Activated CD4-positive, alpha-beta memory T cell treated with anti-CD3 and anti-CD28 coated beads for 36 hours (primary cell): ENCODE results near the gene FAM78A. TPM values are rescaled to one million over a fixed set of nuclear protein-coding genes. Genes with fewer than 3 reads are reported as not detected.

Experiments used
- CTCF ChIA-PET: fragments of 350-600 bp; sonication (Branson Sonifier 250); formaldehyde crosslinking; loops from one replicate; lab custom pipeline; 2021; ENCODE audit warnings: antibody characterized with exemption, inconsistent platforms; lab: Charles Lee
- POLR2A ChIA-PET: fragments of 350-600 bp; sonication (Branson Sonifier 250); formaldehyde crosslinking; loops from one replicate; lab custom pipeline; 2021; ENCODE audit warnings: antibody characterized with exemption; lab: Charles Lee
- DNase-seq: peaks from one replicate; pipeline ENCODE4 v3.0.0-alpha.2; 2020
- H3K27ac Mint-ChIP-seq: one replicate; pipeline ENCODE4 v1.8.0; 2021; ENCODE audit warnings: mixed read lengths
- H3K27me3 Mint-ChIP-seq: one replicate; pipeline ENCODE4 v1.8.0; 2021; ENCODE audit warnings: mixed read lengths
- H3K36me3 Mint-ChIP-seq: one replicate; pipeline ENCODE4 v1.8.0; 2021; ENCODE audit warnings: mixed read lengths
- H3K4me1 Mint-ChIP-seq: one replicate; pipeline ENCODE4 v1.8.0; 2021; ENCODE audit warnings: low read depth, mixed read lengths
- H3K4me3 Mint-ChIP-seq: one replicate; pipeline ENCODE4 v1.8.0; 2021; ENCODE audit warnings: mild to moderate bottlenecking, mixed read lengths
- H3K9me3 Mint-ChIP-seq: one replicate; pipeline ENCODE4 v1.8.0; 2021; ENCODE audit warnings: mixed read lengths
- intact Hi-C: fragments of 100-400 bp; cut with micrococcal nuclease; formaldehyde crosslinking; loops from one replicate; pipeline ENCODE4 v1.15.1; 2023
- total RNA-seq, 2 experiments: library from RNA; stranded (reverse); gene quantifications; one replicate each; pipeline ENCODE4 v1.2.3, GENCODE V29; 2021

The FAM78A gene
- total RNA-seq, 2 experiments from 2014 or later = 34.0 to 36.2 TPM

DNA sequence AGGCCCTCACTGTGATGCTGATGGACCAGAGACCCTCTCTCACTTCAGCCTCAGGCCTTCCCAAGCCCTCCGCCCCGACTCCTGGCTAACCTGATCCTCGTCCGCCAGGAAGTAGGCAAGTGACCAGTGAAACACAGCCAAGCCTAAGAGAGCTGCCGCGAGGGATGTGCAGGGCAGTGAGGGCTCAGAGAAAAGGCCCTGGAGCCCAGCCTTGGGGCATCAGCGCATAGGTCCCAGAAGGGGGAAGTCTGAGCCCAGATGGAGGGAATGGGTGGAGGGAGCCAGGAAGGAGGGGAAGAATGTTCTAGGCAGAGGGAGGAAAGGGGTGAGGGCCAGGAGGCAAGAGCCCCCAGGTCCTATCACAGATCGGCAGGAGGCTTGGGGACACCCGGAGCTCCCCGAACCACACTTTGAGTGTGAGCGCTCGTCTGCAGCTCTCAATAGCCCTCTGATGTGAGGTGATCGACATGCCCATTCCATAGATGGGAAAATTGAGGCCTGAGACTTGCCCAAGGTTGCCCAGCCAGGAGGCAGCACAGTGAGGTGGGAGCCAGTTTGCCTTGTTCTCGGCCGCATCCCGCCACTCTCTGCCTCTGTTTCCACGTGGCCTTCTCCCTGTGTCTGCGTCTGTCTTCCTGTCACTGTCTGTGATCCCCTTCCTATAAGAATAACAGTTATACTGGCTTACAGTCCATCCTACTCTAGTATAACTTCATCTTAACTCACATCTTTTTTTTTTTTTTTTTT is 33.4 kb upstream of the FAM78A start:
- Mint-ChIP-seq H3K9me3 (no peaks in the 10 kb centered on the region), H3K4me1 (peaks cover 10% of the 10 kb centered on the region), H3K27me3 (peaks cover 2% of the 10 kb centered on the region), H3K36me3 (no peaks in the 10 kb centered on the region), H3K4me3 (no peak overlapping the region), H3K27ac (no peak overlapping the region)
- no peak for DNase-seq
- intact Hi-C loops = loop anchor here (2.0 kb wide), 1 partner anchor 31 kb away; no protein-coding TSS in a partner anchor
- POLR2A ChIA-PET = no interaction called here
- CTCF ChIA-PET = no interaction called here

DNA sequence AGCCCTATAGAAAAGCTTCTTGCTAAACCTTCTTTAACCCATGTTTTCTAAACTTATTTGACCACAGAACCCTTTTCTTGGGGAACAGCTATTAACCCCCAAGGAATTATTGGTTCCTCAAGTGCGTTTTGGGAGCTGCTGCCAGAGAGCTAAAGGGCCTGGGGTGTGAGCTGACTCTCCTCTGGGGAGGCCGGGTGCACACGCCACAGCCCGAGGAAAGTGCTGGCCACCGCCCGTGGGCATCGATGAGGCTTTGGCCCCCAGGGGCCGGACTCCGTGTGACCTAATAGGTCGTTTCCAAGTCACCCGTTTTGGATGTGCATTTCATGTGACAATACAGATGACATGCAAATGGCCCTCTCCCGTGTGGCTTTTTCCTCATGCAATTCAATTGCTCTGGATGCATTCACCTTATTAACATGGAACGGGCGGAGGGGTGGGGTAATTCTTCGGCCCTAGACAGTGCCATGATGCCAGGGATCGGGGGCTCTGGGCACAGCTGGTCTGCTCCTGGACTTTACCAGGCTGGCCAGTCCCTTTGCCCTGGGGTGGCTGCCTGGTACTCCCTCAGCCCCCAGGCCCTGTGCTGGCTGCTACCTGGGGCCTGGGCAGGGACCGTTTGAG is 32.7 kb upstream of the FAM78A start:
- Mint-ChIP-seq H3K4me1 (peaks cover 10% of the 10 kb centered on the region), H3K36me3 (no peaks in the 10 kb centered on the region), H3K9me3 (no peaks in the 10 kb centered on the region), H3K27me3 (no peaks in the 10 kb centered on the region), H3K4me3 (no peak overlapping the region), H3K27ac (no peak overlapping the region)
- CTCF ChIA-PET = interaction anchor here (0.9 kb wide), 1 partner anchor 27 kb away, joined by 3 read pairs; no protein-coding TSS in a partner anchor
- POLR2A ChIA-PET = no interaction called here
- no peak for DNase-seq
- intact Hi-C loops = no loop called here

DNA sequence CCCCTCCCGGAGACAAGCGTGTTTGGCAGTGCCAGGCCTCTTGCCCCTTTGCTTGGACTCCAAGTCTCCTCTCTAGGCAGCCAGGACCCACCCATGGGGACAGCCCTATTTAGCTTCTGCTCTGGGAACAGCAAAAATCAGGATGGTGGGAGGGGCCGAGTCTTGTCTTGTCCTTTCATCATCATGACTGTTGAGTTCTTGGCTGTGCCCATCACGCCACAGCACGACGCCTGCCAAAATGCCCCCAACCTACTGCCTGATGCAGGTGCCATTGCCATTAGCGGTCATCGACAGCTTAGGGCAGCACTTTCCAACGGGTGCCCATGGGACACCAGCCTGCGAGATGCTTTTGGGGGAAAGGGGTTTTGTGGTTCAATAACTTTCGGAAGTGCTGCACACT is 32.1 kb upstream of the FAM78A start:
- CTCF ChIA-PET = interaction anchor here (0.9 to 1.3 kb wide), 2 partner anchors 28 kb away, joined by 3 read pairs; no protein-coding TSS in a partner anchor

DNA sequence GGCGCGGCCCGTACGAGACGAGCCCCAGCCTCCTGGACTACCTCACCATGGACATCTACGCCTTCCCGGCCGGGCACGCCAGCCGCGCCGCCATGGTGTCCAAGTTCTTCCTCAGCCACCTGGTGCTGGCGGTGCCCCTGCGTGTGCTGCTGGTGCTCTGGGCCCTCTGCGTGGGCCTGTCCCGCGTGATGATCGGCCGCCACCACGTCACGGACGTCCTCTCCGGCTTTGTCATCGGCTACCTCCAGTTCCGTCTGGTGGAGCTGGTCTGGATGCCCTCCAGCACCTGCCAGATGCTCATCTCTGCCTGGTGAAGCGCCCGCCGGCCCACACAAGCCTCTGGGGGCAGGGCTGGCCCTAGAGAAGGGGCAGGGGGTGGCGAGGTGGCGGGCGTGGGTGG is 31.7 kb upstream of the FAM78A start:
- ChIA-PET POLR2A (no interaction called here), CTCF (interaction anchor here (1.3 kb wide), 1 partner anchor 28 kb away, joined by 3 read pairs; no protein-coding TSS in a partner anchor)
- no peaks in the 10 kb centered on the region for H3K27me3 Mint-ChIP-seq
- no peak overlapping the region for H3K27ac Mint-ChIP-seq
- H3K4me1 Mint-ChIP-seq = peaks cover 10% of the 10 kb centered on the region
- DNase-seq = no peak
- H3K4me3 Mint-ChIP-seq = no peak overlapping the region
- H3K9me3 Mint-ChIP-seq = no peaks in the 10 kb centered on the region
- H3K36me3 Mint-ChIP-seq = no peaks in the 10 kb centered on the region
- intact Hi-C loops = no loop called here

More for the DNA sequence above, 32.1 kb upstream of the FAM78A start:
- no peaks in the 10 kb centered on the region for H3K9me3 Mint-ChIP-seq
- no peaks in the 10 kb centered on the region for H3K36me3 Mint-ChIP-seq
- intact Hi-C loops = no loop called here
- H3K4me1 Mint-ChIP-seq = peaks cover 10% of the 10 kb centered on the region
- no peak overlapping the region for H3K27ac Mint-ChIP-seq
- no peak for DNase-seq
- no peaks in the 10 kb centered on the region for H3K27me3 Mint-ChIP-seq
- POLR2A ChIA-PET = no interaction called here
- no peak overlapping the region for H3K4me3 Mint-ChIP-seq

DNA sequence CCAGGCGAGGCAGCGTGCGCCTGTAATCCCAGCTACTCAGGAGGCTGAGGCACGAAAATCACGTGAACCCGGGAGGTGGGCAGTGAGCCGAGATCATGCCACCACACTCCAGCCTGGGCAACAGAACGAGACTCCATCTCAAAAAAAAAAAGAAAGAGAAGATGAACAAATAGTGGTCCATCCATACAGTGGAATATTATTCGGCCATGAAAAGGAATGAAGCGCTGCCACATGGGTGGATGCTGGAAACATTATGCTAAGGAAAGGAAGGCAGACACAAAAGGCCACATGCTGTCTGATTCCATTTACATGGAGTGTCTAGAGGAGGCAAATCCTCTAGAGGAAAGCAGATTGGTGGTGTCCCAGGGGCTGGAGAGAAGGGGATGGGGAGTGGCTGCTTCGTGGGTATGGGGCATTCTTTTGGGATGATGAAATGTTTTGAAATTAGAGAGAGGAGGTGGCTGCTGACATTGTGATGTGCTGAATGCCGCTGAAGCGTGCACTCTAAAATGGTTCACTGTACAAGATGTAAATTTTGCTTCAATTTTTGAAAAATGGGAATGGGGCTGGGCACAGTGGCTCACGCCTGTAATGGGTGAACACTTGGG is 30.2 kb upstream of the FAM78A start:
- H3K9me3 Mint-ChIP-seq = no peaks in the 10 kb centered on the region
- no peak overlapping the region for H3K27ac Mint-ChIP-seq
- ChIA-PET CTCF (no interaction called here), POLR2A (no interaction called here)
- DNase-seq = no peak
- intact Hi-C loops = no loop called here
- H3K27me3 Mint-ChIP-seq = no peaks in the 10 kb centered on the region
- H3K4me1 Mint-ChIP-seq = peaks cover 10% of the 10 kb centered on the region
- H3K36me3 Mint-ChIP-seq = no peaks in the 10 kb centered on the region
- no peak overlapping the region for H3K4me3 Mint-ChIP-seq

DNA sequence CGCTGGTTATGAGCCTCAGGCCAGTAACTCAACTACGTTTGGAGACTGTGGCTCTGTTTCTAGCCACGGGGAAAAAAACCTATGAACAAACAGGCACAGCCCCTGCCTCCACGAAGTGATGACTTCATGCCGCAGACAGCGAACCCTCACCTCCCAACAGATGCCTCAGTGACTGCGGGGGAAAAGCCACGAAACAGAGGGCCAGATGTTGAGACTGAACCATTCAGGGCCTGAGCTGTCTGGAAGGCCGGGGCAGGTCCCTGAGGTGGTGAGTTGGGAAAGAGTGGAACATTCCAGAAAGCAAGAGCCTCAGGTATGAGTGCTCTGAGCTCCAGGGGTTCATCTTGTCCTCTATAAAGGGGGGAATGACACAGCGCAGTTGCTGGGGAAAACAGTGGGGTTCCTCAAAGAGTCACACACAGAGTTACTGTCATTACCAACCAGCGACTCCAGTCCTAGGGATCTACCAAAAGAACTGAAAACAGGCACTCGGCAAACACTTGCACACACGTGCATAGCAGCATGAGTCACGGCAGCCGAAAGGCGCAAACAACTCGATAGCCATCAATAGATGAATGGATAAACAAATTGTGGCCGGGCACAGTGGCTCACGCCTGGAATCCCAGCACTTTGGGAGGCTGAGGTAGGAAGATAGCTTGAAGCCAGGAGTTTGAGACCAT is 28.5 kb upstream of the FAM78A start:
- H3K27ac Mint-ChIP-seq = no peak overlapping the region
- POLR2A ChIA-PET = no interaction called here
- no peaks in the 10 kb centered on the region for H3K4me1 Mint-ChIP-seq
- no peaks in the 10 kb centered on the region for H3K27me3 Mint-ChIP-seq
- CTCF ChIA-PET = no interaction called here
- H3K36me3 Mint-ChIP-seq = no peaks in the 10 kb centered on the region
- no peak for DNase-seq
- H3K9me3 Mint-ChIP-seq = no peaks in the 10 kb centered on the region
- intact Hi-C loops = no loop called here
- no peak overlapping the region for H3K4me3 Mint-ChIP-seq

DNA sequence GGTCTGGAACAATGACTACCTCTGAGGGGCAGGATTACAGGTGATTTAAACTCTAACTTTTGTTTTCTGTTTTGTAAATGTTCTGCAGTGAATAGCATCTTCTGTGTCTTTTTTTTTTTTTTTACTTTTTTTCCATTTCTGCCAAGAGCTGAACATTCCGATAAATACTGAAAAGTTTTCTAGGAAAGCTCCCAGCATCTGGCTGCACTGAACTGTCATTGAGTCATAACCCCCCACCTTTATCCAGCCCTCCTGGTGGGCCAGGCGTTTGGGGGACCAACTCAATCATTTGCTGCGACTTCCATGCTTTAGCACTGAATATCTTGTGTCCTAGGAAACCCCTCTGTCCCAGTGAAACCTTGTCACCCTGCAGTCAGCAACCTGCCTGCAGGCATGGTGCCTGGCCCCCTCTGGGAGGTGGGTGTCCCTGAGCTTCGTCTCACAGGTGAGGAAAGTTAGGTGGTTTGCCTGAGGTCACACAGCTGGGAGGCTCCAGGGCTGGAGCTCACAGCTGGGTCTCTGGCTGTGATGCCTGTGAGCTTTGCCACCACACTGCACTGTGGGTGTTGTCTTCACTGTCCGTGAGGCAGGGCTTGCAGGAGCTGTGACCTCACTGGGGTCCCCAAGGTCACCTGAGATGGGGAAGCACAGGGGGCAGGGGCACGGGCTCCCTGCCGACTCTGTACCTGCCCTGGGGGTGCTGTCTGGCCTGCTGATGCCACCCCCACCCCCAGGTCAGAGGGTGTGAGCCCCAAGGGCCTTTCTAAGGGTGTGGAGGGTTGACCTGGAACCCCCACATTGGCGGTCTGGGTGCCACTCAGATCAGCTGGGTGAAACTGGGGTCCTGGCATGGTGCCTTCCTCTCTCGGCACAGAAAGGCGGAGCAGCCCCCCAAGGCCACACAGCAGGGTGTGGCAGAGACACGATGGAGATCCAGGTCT is 27.3 kb upstream of the FAM78A start:
- intact Hi-C loops = no loop called here
- no peaks in the 10 kb centered on the region for H3K36me3 Mint-ChIP-seq
- H3K27me3 Mint-ChIP-seq = no peaks in the 10 kb centered on the region
- no peak overlapping the region for H3K27ac Mint-ChIP-seq
- ChIA-PET CTCF (no interaction called here), POLR2A (no interaction called here)
- H3K9me3 Mint-ChIP-seq = no peaks in the 10 kb centered on the region
- H3K4me1 Mint-ChIP-seq = no peaks in the 10 kb centered on the region
- DNase-seq = no peak
- H3K4me3 Mint-ChIP-seq = no peak overlapping the region

DNA sequence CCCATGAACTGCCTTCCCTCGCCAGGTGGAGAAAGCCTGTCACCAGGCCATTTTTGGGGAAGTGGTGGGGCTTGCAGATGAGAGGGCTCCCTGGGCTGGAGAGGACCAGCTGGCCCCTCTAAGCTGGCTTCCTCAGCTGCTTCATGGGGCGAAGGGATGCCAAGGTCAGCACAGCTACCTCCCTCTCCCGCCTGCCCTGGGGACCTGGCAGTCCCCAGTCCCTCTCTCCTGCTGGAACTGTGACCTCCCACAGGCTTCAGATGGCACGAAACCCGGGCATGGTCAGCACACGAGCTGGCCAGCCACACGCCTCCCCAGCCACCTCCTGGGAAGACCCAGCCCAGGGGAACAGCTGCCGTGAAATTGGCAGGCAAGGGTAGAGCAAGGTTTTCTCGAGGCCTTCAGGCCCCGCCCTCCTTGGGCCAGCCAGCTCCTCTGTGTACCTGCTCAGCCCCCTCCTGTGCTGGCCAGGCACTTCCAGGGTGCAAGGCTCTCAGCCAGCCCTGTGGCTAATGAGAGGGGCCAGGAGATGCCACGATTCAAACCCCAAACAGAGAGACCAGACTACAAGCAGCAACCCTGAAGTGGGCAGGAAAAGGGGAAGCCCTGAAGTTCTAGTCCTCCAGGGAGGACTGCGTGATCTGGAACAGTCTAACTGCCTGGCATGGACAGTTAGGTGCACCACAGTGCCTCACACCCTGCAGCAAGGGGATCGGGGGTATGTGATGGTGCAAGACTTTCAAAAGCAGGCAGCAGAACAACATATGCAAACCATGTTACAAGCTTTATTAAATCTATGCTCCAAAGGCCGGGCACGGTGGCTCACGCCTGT is 26.1 kb upstream of the FAM78A start:
- ChIA-PET POLR2A (no interaction called here), CTCF (no interaction called here)
- no peaks in the 10 kb centered on the region for H3K36me3 Mint-ChIP-seq
- no peak for DNase-seq
- no peaks in the 10 kb centered on the region for H3K9me3 Mint-ChIP-seq
- no peak overlapping the region for H3K4me3 Mint-ChIP-seq
- no peaks in the 10 kb centered on the region for H3K27me3 Mint-ChIP-seq
- intact Hi-C loops = no loop called here
- H3K4me1 Mint-ChIP-seq = no peaks in the 10 kb centered on the region
- H3K27ac Mint-ChIP-seq = no peak overlapping the region

DNA sequence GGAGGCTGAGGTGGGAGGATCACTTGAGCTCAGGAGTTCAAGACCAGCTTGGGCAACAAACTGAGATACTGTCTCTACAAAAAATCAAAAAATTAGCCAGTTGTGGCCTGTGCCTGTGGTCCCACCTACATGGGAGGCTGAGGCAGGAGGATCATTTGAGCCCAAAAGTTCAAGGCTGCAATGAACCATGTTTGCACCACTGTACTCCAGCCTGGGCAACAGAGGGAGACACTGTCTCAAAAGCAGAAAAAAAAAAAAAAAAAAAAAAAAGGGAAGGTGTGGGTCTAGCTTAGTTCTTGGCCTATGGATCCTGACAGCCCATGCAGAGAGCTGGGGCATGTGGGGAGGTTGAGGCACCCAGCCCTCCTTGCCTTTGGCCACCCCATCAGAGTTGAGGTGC is 24.1 kb upstream of the FAM78A start:
- no peak for DNase-seq
- no peaks in the 10 kb centered on the region for H3K36me3 Mint-ChIP-seq
- no peaks in the 10 kb centered on the region for H3K27me3 Mint-ChIP-seq
- intact Hi-C loops = no loop called here
- no peaks in the 10 kb centered on the region for H3K9me3 Mint-ChIP-seq
- no peak overlapping the region for H3K4me3 Mint-ChIP-seq
- CTCF ChIA-PET = no interaction called here
- no peaks in the 10 kb centered on the region for H3K4me1 Mint-ChIP-seq
- POLR2A ChIA-PET = interaction anchor here (0.6 kb wide), 1 partner anchor 25 kb away, joined by 3 read pairs; no protein-coding TSS in a partner anchor
- H3K27ac Mint-ChIP-seq = no peak overlapping the region

DNA sequence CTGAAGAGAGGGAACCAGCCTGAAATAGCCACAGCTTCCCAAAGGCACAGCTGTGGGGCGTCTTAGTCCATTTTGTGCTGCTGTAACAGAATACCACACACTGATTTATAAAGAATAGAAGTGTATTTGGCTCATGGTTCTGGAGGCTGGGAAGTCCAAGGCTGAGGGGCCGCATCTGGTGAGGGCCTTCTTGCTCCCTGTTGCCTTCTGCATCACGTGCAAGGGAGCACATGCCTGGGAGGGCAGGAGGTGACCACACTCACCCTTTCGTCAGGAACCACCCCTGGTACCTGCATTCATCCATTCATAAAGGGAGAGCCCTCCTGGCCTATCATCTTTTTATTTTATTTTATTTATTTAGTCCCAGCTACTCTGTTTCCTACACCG is 23.6 kb upstream of the FAM78A start:
- ChIA-PET POLR2A (no interaction called here), CTCF (no interaction called here)
- Mint-ChIP-seq H3K36me3 (no peaks in the 10 kb centered on the region), H3K27ac (no peak overlapping the region), H3K4me1 (no peaks in the 10 kb centered on the region), H3K27me3 (no peaks in the 10 kb centered on the region), H3K4me3 (no peak overlapping the region), H3K9me3 (no peaks in the 10 kb centered on the region)
- no peak for DNase-seq
- intact Hi-C loops = no loop called here
